MM.1S (cell line): ENCODE data around the gene TBPL2.

Experiments
- DNase-seq: peaks from one replicate; pipeline ENCODE4 v3.0.0-alpha.2; 2015
- H2AFZ ChIP-seq: fragments of 300-600 bp; sonication (generic); 2 replicates; pipeline ENCODE4 v1.6.0; 2016; ENCODE audit warnings: antibody characterized with exemption, low read length
- H3F3A ChIP-seq: fragments of 300-600 bp; sonication (generic); 2 replicates; pipeline ENCODE4 v1.6.1; 2016; ENCODE audit warnings: mild to moderate bottlenecking, antibody characterized with exemption, low read length, moderate library complexity, mixed read lengths; ENCODE audit not compliant: insufficient read depth
- H3K27ac ChIP-seq: fragments of 300-600 bp; sonication (generic); 2 replicates; pipeline ENCODE4 v1.5.1; 2016; ENCODE audit warnings: mild to moderate bottlenecking, low read length
- H3K27me3 ChIP-seq: fragments of 300-600 bp; sonication (generic); replicated peaks from 2 replicates; pipeline ENCODE4 v1.6.0; 2016; ENCODE audit warnings: low read length; ENCODE audit not compliant: insufficient read depth
- H3K36me3 ChIP-seq: fragments of 300-600 bp; sonication (generic); replicated peaks from 2 replicates; pipeline ENCODE4 v1.6.1; 2016; ENCODE audit warnings: mild to moderate bottlenecking, low read length, mixed read lengths; ENCODE audit not compliant: insufficient read depth
- H3K4me1 ChIP-seq: fragments of 300-600 bp; sonication (generic); 2 replicates; pipeline ENCODE4 v1.6.1; 2016; ENCODE audit warnings: low read length, mixed read lengths
- H3K4me2 ChIP-seq: fragments of 300-600 bp; sonication (generic); 2 replicates; pipeline ENCODE4 v1.6.0; 2016; ENCODE audit warnings: low read depth, low read length
- H3K4me3 ChIP-seq: fragments of 300-600 bp; sonication (generic); 2 replicates; pipeline ENCODE4 v1.5.1; 2016; ENCODE audit warnings: low read length, mixed read lengths
- H3K79me2 ChIP-seq: fragments of 300-600 bp; sonication (generic); 2 replicates; pipeline ENCODE4 v1.6.1; 2016; ENCODE audit warnings: mixed run types, low read length, mixed read lengths
- H3K9ac ChIP-seq: fragments of 300-600 bp; sonication (generic); 2 replicates; pipeline ENCODE4 v1.6.1; 2016; ENCODE audit warnings: low read length, mixed read lengths
- H3K9me2 ChIP-seq: fragments of 300-600 bp; sonication (generic); replicated peaks from 2 replicates; pipeline ENCODE4 v1.6.1; 2016; ENCODE audit warnings: mild to moderate bottlenecking, low read length, mixed read lengths; ENCODE audit not compliant: insufficient read depth
- H3K9me3 ChIP-seq: fragments of 300-600 bp; sonication (generic); replicated peaks from 2 replicates; pipeline ENCODE4 v1.6.1; 2016; ENCODE audit warnings: mild to moderate bottlenecking, low read length, mixed read lengths; ENCODE audit not compliant: insufficient read depth
- H4K20me1 ChIP-seq: fragments of 300-600 bp; sonication (generic); 2 replicates; pipeline ENCODE4 v1.6.1; 2016; ENCODE audit warnings: mild to moderate bottlenecking, low read length, moderate library complexity, mixed read lengths; ENCODE audit not compliant: insufficient read depth
- EZH2 ChIP-seq: fragments of 300-600 bp; sonication (generic); optimal IDR thresholded peaks from 2 replicates; pipeline ENCODE3; 2017; ENCODE audit warnings: low read depth, mild to moderate bottlenecking, antibody characterized with exemption, low read length, mixed read lengths
- EZH2phosphoT487 ChIP-seq: fragments of 300-600 bp; sonication (generic); IDR thresholded peaks from 2 replicates; pipeline ENCODE4 v1.6.1; 2018; ENCODE audit warnings: antibody characterized with exemption, low read length
- TF ChIP-seq, protein P1 (sequence below): fragments of 300-600 bp; sonication (generic); IDR thresholded peaks from 2 replicates; pipeline ENCODE4 v1.5.1; 2016; ENCODE audit warnings: antibody characterized with exemption, low read length, mixed read lengths

The TBPL2 gene

DNA sequence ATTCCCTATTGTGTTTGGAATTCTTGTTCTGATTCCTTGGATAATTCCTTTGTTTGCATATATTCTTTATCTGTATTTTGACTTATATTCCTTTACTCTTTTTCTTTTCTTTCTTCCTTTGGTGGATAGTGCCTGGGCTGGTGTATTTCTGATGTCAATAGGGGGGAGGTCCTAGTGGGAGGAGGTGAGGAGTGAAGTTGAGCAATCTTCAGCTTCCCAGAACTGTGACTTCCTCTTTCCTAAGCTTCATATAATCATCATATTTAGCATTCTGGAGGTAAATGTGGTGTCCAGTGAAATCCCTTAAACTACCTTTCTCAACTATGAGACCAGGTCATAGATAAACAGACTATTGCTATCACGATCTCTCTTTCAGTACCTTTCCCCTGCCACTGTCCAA lies 29.6 kb upstream of the TBPL2 start:
- Histone ChIP-seq H3K9me3 (no peaks in the 10 kb centered on the region), H3K9ac (no peak overlapping the region), H3K36me3 (no peaks in the 10 kb centered on the region), H3K4me1 (no peaks in the 10 kb centered on the region), H3F3A (no peaks in the 10 kb centered on the region), H3K79me2 (no peaks in the 10 kb centered on the region), H3K9me2 (no peaks in the 10 kb centered on the region), H3K4me2 (no peak overlapping the region), H2AFZ (no peak overlapping the region), H3K27me3 (no peaks in the 10 kb centered on the region), H4K20me1 (no peaks in the 10 kb centered on the region), H3K4me3 (no peak overlapping the region), H3K27ac (no peak overlapping the region)
- DNase-seq = no peak
- no peak for TF ChIP-seq EZH2phosphoT487
- TF ChIP-seq, protein P1, sequence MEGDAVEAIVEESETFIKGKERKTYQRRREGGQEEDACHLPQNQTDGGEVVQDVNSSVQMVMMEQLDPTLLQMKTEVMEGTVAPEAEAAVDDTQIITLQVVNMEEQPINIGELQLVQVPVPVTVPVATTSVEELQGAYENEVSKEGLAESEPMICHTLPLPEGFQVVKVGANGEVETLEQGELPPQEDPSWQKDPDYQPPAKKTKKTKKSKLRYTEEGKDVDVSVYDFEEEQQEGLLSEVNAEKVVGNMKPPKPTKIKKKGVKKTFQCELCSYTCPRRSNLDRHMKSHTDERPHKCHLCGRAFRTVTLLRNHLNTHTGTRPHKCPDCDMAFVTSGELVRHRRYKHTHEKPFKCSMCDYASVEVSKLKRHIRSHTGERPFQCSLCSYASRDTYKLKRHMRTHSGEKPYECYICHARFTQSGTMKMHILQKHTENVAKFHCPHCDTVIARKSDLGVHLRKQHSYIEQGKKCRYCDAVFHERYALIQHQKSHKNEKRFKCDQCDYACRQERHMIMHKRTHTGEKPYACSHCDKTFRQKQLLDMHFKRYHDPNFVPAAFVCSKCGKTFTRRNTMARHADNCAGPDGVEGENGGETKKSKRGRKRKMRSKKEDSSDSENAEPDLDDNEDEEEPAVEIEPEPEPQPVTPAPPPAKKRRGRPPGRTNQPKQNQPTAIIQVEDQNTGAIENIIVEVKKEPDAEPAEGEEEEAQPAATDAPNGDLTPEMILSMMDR = no peak

DNA sequence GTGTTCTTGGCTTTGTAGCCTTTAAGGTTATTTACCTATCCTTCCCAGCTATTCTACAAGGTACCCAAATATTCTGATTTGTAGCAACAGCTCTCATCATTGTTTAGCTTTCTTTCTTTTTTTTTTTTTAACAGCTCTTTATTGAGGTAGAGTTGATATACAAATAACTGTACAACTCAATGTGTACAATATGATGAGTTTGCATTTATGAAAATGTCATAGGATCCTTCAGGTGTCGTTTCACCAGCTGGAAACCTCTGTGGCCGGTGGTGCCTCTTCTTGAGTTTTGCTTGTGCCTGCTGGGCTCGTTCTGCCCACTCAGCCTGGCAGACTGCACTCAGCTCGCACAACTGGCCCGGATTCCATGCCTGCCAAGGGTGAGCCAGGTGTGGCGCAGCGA lies 26.9 kb upstream of the TBPL2 start:
- H3K27me3 ChIP-seq = no peaks in the 10 kb centered on the region
- H3K4me1 ChIP-seq = no peaks in the 10 kb centered on the region
- no peak overlapping the region for H3K4me3 ChIP-seq
- TF ChIP-seq, protein P1 = no peak
- TF ChIP-seq EZH2phosphoT487 = no peak
- no peak for TF ChIP-seq EZH2
- H3K9me3 ChIP-seq = no peaks in the 10 kb centered on the region
- H3K27ac ChIP-seq = no peak overlapping the region
- H3K4me2 ChIP-seq = no peak overlapping the region
- no peak overlapping the region for H2AFZ ChIP-seq
- H4K20me1 ChIP-seq = no peaks in the 10 kb centered on the region
- H3K79me2 ChIP-seq = no peaks in the 10 kb centered on the region
- no peaks in the 10 kb centered on the region for H3K36me3 ChIP-seq
- H3K9ac ChIP-seq = no peak overlapping the region
- DNase-seq = no peak
- no peaks in the 10 kb centered on the region for H3K9me2 ChIP-seq
- H3F3A ChIP-seq = no peaks in the 10 kb centered on the region

DNA sequence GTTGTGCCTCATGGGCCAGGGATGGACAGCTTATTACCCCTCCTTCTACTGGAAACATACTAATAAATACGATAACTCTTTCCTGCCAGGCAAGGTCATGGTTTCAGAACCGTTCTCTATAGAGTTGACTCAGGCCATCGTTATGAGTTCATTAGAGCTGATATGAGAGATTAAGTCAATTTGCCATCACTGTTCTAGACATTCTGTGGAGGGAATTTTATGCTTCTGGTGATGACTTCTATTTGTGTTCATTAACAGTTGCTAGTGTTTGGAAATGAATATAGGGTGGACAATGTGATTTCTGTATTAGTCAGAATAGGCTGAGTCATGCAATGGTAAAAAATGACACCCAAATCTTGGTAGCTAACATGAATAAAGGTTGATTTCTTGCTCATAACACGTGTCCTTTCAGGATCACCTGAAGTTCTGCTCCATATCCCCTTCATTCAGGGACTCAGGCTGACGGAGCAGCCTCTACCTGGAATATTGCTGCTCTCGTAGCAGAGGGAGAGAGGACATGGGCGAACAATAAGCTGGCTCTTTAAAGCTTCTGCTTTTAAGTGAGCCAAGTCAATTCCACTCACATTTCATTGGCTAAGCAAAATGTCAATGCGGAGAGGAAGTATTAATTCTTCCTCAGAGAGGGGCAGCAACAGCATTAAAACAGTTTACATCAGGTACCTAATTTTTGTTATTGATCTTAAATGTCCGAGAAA lies 18.5 kb upstream of the TBPL2 start:
- Histone ChIP-seq H3K4me2 (no peak overlapping the region), H3K4me1 (no peaks in the 10 kb centered on the region), H2AFZ (no peak overlapping the region)

More for the DNA sequence above, 18.5 kb upstream of the TBPL2 start:
- Histone ChIP-seq H3K27me3 (no peaks in the 10 kb centered on the region), H3K9me2 (no peaks in the 10 kb centered on the region), H3K9me3 (no peaks in the 10 kb centered on the region), H3K36me3 (no peaks in the 10 kb centered on the region), H4K20me1 (no peaks in the 10 kb centered on the region), H3K4me3 (no peak overlapping the region), H3K9ac (no peak overlapping the region), H3F3A (no peaks in the 10 kb centered on the region), H3K27ac (no peak overlapping the region), H3K79me2 (no peaks in the 10 kb centered on the region)
- TF ChIP-seq EZH2 = no peak
- TF ChIP-seq EZH2phosphoT487 = no peak
- TF ChIP-seq, protein P1 = no peak
- no peak for DNase-seq
